Peyer's patch (tissue), 4 donors: Measurements from ENCODE around the gene ZFYVE9. TPM values are rescaled to one million over a fixed set of nuclear protein-coding genes. Genes with fewer than 3 reads are reported as not detected.

Experiments used
- DNase-seq, 3 donors: peaks; one replicate each; pipeline ENCODE4 v3.0.0-alpha.2; 2017 to 2019
- H3K27ac ChIP-seq, 4 donors: fragments of 200-600 bp; sonication (generic); one replicate each; pipeline ENCODE4 v1.5.1; 2016 to 2019
- H3K27me3 ChIP-seq, 2 donors: fragments of 200-600 bp; sonication (generic); one replicate each; pipeline ENCODE4 v1.5.1; 2019
- H3K36me3 ChIP-seq, 3 donors: fragments of 200-600 bp; sonication (generic); one replicate each; pipeline ENCODE4 v1.5.1; 2016 to 2019
- H3K4me1 ChIP-seq, 4 donors: fragments of 200-600 bp; sonication (generic); one replicate each; pipeline ENCODE4 v1.5.1; 2016 to 2019
- H3K4me3 ChIP-seq, 4 donors: fragments of 200-600 bp; sonication (generic); 1 replicate in 3 of 4; 2 replicates in 1 of 4; pipeline ENCODE4 v1.5.1; 2016 to 2019; ENCODE audit warnings: mild to moderate bottlenecking in 1 of 4
- H3K9me3 ChIP-seq, 4 donors: fragments of 200-600 bp; sonication (generic); one replicate each; pipeline ENCODE4 v1.5.1; 2016 to 2019; ENCODE audit warnings: mild to moderate bottlenecking in 1 of 4
- CTCF ChIP-seq, 6 experiments: fragments of 450-650 bp in 4 of 6; fragments of 200-600 bp in 2 of 6; sonication (generic) in 1 of 6; IDR thresholded peaks; one replicate each; pipeline ENCODE4 v1.5.1; 2017 to 2019; ENCODE audit warnings: antibody characterized with exemption in 6 of 6, mild to moderate bottlenecking in 3 of 6, moderate library complexity in 1 of 6
- POLR2A ChIP-seq, 2 donors: fragments of 450-650 bp; IDR thresholded peaks; one replicate each; pipeline ENCODE4 v1.5.1; 2017; ENCODE audit warnings: antibody characterized with exemption in 2 of 2, mild to moderate bottlenecking in 2 of 2, moderate library complexity in 2 of 2
- total RNA-seq, 4 donors: library from RNA; depleted of rRNA; stranded (reverse); fragments of >200 nt; gene quantifications; one replicate each; pipeline ENCODE4 v1.1.0, GENCODE V29; 2016

ZFYVE9 gene
- total RNA-seq, 4 donors from 2014 or later: 21.6 to 36.3 (median 25.4) TPM

GRCh38 chr1:52182874-52183400, 41.0 kb downstream of the ZFYVE9 start:
- Histone ChIP-seq H3K4me3 (no peak overlapping the region), H3K9me3 (no peaks in the 10 kb centered on the region), H3K4me1 (no peaks in the 10 kb centered on the region), H3K27me3 (no peaks in the 10 kb centered on the region), H3K36me3 (no peaks in the 10 kb centered on the region), H3K27ac (no peak overlapping the region)
- TF ChIP-seq CTCF (IDR thresholded peaks at IDR 0.05) (no peak), POLR2A (IDR thresholded peaks at IDR 0.05) (no peak)
- no peak for DNase-seq

GRCh38 chr1:52186449-52186848, 44.6 kb downstream of the ZFYVE9 start:
- TF ChIP-seq POLR2A (IDR thresholded peaks at IDR 0.05): no peak
- TF ChIP-seq CTCF (IDR thresholded peaks at IDR 0.05): no peak
- H3K36me3 ChIP-seq: no peaks in the 10 kb centered on the region
- no peaks in the 10 kb centered on the region for H3K27me3 ChIP-seq
- no peaks in the 10 kb centered on the region for H3K9me3 ChIP-seq
- no peak for DNase-seq
- no peak overlapping the region for H3K4me3 ChIP-seq
- H3K27ac ChIP-seq: no peak overlapping the region
- H3K4me1 ChIP-seq: no peaks in the 10 kb centered on the region

- H3K36me3 ChIP-seq: no peaks in the 10 kb centered on the region
- no peaks in the 10 kb centered on the region for H3K9me3 ChIP-seq
- no peak overlapping the region for H3K4me3 ChIP-seq
- no peak overlapping the region for H3K27ac ChIP-seq
- H3K4me1 ChIP-seq: no peaks in the 10 kb centered on the region
- no peak for DNase-seq
- TF ChIP-seq CTCF (IDR thresholded peaks at IDR 0.05) (no peak), POLR2A (IDR thresholded peaks at IDR 0.05) (no peak)
- no peaks in the 10 kb centered on the region for H3K27me3 ChIP-seq
Measured at GRCh38 chr1:52189898-52190480, 48.1 kb downstream of the ZFYVE9 start.

- H3K36me3 ChIP-seq: no peaks in the 10 kb centered on the region
- H3K27me3 ChIP-seq: no peaks in the 10 kb centered on the region
- no peak overlapping the region for H3K4me3 ChIP-seq
- H3K9me3 ChIP-seq: no peaks in the 10 kb centered on the region
- H3K4me1 ChIP-seq: no peaks in the 10 kb centered on the region
- TF ChIP-seq POLR2A (IDR thresholded peaks at IDR 0.05): no peak
- TF ChIP-seq CTCF (IDR thresholded peaks at IDR 0.05): no peak
- no peak overlapping the region for H3K27ac ChIP-seq
- no peak for DNase-seq
Measured at GRCh38 chr1:52190500-52191252, 48.8 kb downstream of the ZFYVE9 start.

GRCh38 chr1:52191395-52191965, 49.6 kb downstream of the ZFYVE9 start:
- no peaks in the 10 kb centered on the region for H3K36me3 ChIP-seq
- no peaks in the 10 kb centered on the region for H3K9me3 ChIP-seq
- H3K27ac ChIP-seq: no peak overlapping the region
- no peak for TF ChIP-seq CTCF (IDR thresholded peaks at IDR 0.05)
- TF ChIP-seq POLR2A (IDR thresholded peaks at IDR 0.05): no peak
- no peak for DNase-seq
- no peaks in the 10 kb centered on the region for H3K27me3 ChIP-seq
- no peaks in the 10 kb centered on the region for H3K4me1 ChIP-seq
- H3K4me3 ChIP-seq: no peak overlapping the region
